Esophagus muscularis mucosa (tissue), 4 donors: ENCODE measurements around the gene UBE2G1. TPM values are rescaled to one million over a fixed set of nuclear protein-coding genes. Genes with fewer than 3 reads are reported as not detected.

Experiments used
- DNase-seq: peaks from one replicate; pipeline ENCODE4 v3.0.0-alpha.2; 2017; ENCODE audit errors: extremely low spot score
- H3K27ac ChIP-seq, 4 donors: fragments of 200-600 bp; sonication (generic); replicated peaks in 1 of 4; 1 replicate in 3 of 4; 2 replicates in 1 of 4; pipeline ENCODE4 v1.5.1; 2016 to 2019; ENCODE audit warnings: mild to moderate bottlenecking in 1 of 4
- H3K27me3 ChIP-seq, 4 donors: fragments of 200-600 bp; sonication (generic); one replicate each; pipeline versions ENCODE4 v1.5.1 to v1.6.0; 2016 to 2019
- H3K36me3 ChIP-seq, 4 donors: fragments of 200-600 bp; sonication (generic); one replicate each; pipeline ENCODE4 v1.5.1; 2016 to 2019
- H3K4me1 ChIP-seq, 4 donors: fragments of 200-600 bp; sonication (generic); one replicate each; pipeline ENCODE4 v1.5.1; 2016 to 2019
- H3K4me3 ChIP-seq, 4 donors: fragments of 200-600 bp; sonication (generic); 1 replicate in 2 of 4; 2 replicates in 2 of 4; pipeline ENCODE4 v1.5.1; 2016 to 2019; ENCODE audit warnings: mild to moderate bottlenecking in 4 of 4, moderate library complexity in 1 of 4
- H3K9me3 ChIP-seq, 4 donors: fragments of 200-600 bp; sonication (generic); 1 replicate in 3 of 4; 2 replicates in 1 of 4; pipeline ENCODE4 v1.5.1; 2016 to 2019
- CTCF ChIP-seq, 3 experiments: fragments of 200-600 bp in 2 of 3; fragments of 450-650 bp in 1 of 3; sonication (generic) in 2 of 3; IDR thresholded peaks; one replicate each; pipeline ENCODE4 v1.5.1; 2017 to 2019; ENCODE audit warnings: antibody characterized with exemption in 3 of 3, mild to moderate bottlenecking in 2 of 3, moderate library complexity in 1 of 3
- EP300 ChIP-seq: sonication (generic); formaldehyde crosslinking; IDR thresholded peaks from one replicate; pipeline ENCODE4 v1.6.1; 2017; ENCODE audit warnings: antibody characterized with exemption
- POLR2A ChIP-seq: fragments of 450-650 bp; IDR thresholded peaks from one replicate; pipeline ENCODE4 v1.6.1; 2017; ENCODE audit warnings: antibody characterized with exemption, moderate library complexity, mild to moderate bottlenecking, low read depth
- POLR2AphosphoS5 ChIP-seq, 2 donors: sonication (generic); formaldehyde crosslinking; IDR thresholded peaks; one replicate each; pipeline ENCODE4 v1.6.1; 2017; ENCODE audit warnings: antibody characterized with exemption in 2 of 2
- WGBS: methylation state at CpG from one replicate; pipeline ENCODE4 v1.1.5; 2018; 5-methylcytosine and 5-hydroxymethylcytosine counted together
- intact Hi-C: fragments of 100-400 bp; cut with DNase I; formaldehyde crosslinking; loops from one replicate; pipeline ENCODE4 v1.15.1; 2023
- total RNA-seq, 4 donors: library from RNA; depleted of rRNA; stranded (reverse); fragments of >200 nt; gene quantifications; one replicate each; pipeline versions ENCODE4 v1.1.0 to v1.2.1, GENCODE V29; 2016

The UBE2G1 gene
- total RNA-seq, 4 donors from 2014 or later, result 53.7 to 84.3 (median 61.2) TPM

- Histone ChIP-seq H3K4me3 (no peak overlapping the region), H3K27ac (no peak overlapping the region), H3K27me3 (no peaks in the 10 kb centered on the region), H3K4me1 (peaks cover 20 to 50% (median 38%) of the 10 kb centered on the region in 4 donors), H3K9me3 (no peaks in the 10 kb centered on the region), H3K36me3 (no peaks in the 10 kb centered on the region)
- TF ChIP-seq CTCF (IDR thresholded peaks at IDR 0.05) (no peak), POLR2AphosphoS5 (IDR thresholded peaks at IDR 0.05) (no peak), EP300 (no peak), POLR2A (no peak)
- WGBS, result 98% methylated on average over 7 of the region's 7 CpGs
- no peak for DNase-seq
- intact Hi-C loops, result no loop called here
Observed at GRCh38 chr17:4324463-4324862, 42.0 kb downstream of the UBE2G1 start.

- no peak for DNase-seq
- TF ChIP-seq CTCF (IDR thresholded peaks at IDR 0.05) (no peak), EP300 (no peak), POLR2A (no peak), POLR2AphosphoS5 (IDR thresholded peaks at IDR 0.05) (no peak)
- intact Hi-C loops, result loop anchor here (5.0 kb wide), 1 partner anchor 43 kb away; no protein-coding TSS in a partner anchor
- Histone ChIP-seq H3K27ac (no peak overlapping the region), H3K4me3 (no peak overlapping the region), H3K27me3 (no peaks in the 10 kb centered on the region), H3K4me1 (peaks cover 38 to 72% (median 63%) of the 10 kb centered on the region in 4 donors), H3K9me3 (no peaks in the 10 kb centered on the region), H3K36me3 (no peaks in the 10 kb centered on the region)
- WGBS, result 89% methylated on average over 4 of the region's 4 CpGs
Observed at GRCh38 chr17:4319221-4319620, 47.3 kb downstream of the UBE2G1 start.

GRCh38 chr17:4318596-4318995 is 47.9 kb downstream of the UBE2G1 start:
- Histone ChIP-seq H3K4me3 (no peak overlapping the region), H3K27me3 (no peaks in the 10 kb centered on the region), H3K27ac (peak overlapping the region; percentile 30 to 65 (median 46)), H3K36me3 (no peaks in the 10 kb centered on the region), H3K4me1 (peaks cover 45 to 78% (median 68%) of the 10 kb centered on the region in 4 donors), H3K9me3 (no peaks in the 10 kb centered on the region)
- intact Hi-C loops, result loop anchor here (5.0 kb wide), 1 partner anchor 44 kb away; no protein-coding TSS in a partner anchor
- DNase-seq, result no peak
- TF ChIP-seq CTCF (IDR thresholded peaks at IDR 0.05), result no peak
- TF ChIP-seq POLR2AphosphoS5 (IDR thresholded peaks at IDR 0.05), result no peak
- TF ChIP-seq POLR2A, result no peak
- no peak for TF ChIP-seq EP300
- 39% methylated on average over 3 of the region's 3 CpGs for WGBS

- Histone ChIP-seq H3K4me3 (no peak overlapping the region), H3K9me3 (no peaks in the 10 kb centered on the region), H3K27ac (peak overlapping the region; percentile 30 to 65 (median 46)), H3K36me3 (no peaks in the 10 kb centered on the region), H3K27me3 (no peaks in the 10 kb centered on the region), H3K4me1 (peaks cover 49 to 81% (median 70%) of the 10 kb centered on the region in 4 donors)
- intact Hi-C loops, result loop anchor here (5.0 kb wide), 1 partner anchor 44 kb away; no protein-coding TSS in a partner anchor
- WGBS, result 31% methylated on average over 5 of the region's 5 CpGs
- TF ChIP-seq CTCF (IDR thresholded peaks at IDR 0.05) (no peak), POLR2AphosphoS5 (IDR thresholded peaks at IDR 0.05) (no peak), EP300 (no peak), POLR2A (no peak)
- no peak for DNase-seq
Observed at GRCh38 chr17:4318186-4318585, 48.3 kb downstream of the UBE2G1 start.

GRCh38 chr17:4317610-4318009 is 48.9 kb downstream of the UBE2G1 start:
- intact Hi-C loops, result loop anchor here (5.0 kb wide), 1 partner anchor 45 kb away; no protein-coding TSS in a partner anchor
- TF ChIP-seq EP300 (no peak), POLR2A (no peak), CTCF (IDR thresholded peaks at IDR 0.05) (no peak), POLR2AphosphoS5 (IDR thresholded peaks at IDR 0.05) (no peak)
- no peak for DNase-seq
- Histone ChIP-seq H3K36me3 (no peaks in the 10 kb centered on the region), H3K27me3 (no peaks in the 10 kb centered on the region), H3K9me3 (no peaks in the 10 kb centered on the region), H3K4me3 (no peak overlapping the region), H3K4me1 (peaks cover 50 to 81% (median 70%) of the 10 kb centered on the region in 4 donors), H3K27ac (peak overlapping the region; percentile 32 to 65 (median 46))
- WGBS, result 33% methylated on average over 5 of the region's 5 CpGs
